ENCODE measurements around the gene ZNF625. TPM values are rescaled to one million over a fixed set of nuclear protein-coding genes. Genes with fewer than 3 reads are reported as not detected.

Gene ZNF625
- total RNA-seq: 15.9 and 18.6 TPM in 2 replicates

DNA sequence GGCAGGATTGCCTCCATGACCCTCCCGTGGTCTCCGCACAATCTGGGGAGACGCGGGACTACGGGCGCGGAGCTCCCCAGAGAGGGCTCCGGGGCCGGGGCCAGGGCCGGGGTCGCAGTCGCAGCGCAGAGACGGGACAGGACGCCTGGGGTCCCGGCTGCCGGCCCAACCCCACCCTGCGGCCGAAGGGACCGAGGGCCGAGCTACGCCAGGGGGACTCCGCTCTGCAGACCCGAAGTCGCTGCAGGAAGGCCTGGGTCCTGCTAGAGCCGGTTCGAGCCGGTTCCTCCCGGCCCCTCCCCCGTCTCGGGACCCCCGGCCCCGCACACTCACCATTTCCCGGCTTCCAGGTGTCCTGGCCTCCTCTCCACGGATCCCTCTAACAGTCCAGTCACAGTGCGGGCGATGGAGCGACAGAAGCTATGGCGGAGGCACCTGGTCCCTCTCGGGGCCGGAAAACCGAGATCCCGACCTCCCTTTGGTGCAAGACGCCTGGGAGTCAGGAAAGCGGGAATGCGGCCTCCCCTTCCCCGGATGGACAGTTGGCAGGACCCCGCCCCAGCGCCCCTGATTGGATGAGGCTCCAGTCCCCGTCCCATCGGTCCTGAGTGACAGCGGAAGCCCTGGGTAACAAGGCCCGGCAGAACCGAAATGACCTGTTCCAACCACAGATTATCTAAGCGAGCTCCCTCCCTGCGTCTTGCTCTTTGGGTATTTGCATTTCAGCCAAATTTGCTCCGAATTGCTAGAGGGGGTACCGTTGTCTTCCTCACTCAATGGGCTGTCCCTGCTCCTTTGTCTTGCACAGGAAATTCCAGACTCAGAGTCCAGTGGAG, at the start of gene ZNF625:
TSS of gene ZNF625 (minus strand) at position 512 of the 836 bp plus-strand sequence. CDS start at position 336, 176 bp downstream.

DNA sequence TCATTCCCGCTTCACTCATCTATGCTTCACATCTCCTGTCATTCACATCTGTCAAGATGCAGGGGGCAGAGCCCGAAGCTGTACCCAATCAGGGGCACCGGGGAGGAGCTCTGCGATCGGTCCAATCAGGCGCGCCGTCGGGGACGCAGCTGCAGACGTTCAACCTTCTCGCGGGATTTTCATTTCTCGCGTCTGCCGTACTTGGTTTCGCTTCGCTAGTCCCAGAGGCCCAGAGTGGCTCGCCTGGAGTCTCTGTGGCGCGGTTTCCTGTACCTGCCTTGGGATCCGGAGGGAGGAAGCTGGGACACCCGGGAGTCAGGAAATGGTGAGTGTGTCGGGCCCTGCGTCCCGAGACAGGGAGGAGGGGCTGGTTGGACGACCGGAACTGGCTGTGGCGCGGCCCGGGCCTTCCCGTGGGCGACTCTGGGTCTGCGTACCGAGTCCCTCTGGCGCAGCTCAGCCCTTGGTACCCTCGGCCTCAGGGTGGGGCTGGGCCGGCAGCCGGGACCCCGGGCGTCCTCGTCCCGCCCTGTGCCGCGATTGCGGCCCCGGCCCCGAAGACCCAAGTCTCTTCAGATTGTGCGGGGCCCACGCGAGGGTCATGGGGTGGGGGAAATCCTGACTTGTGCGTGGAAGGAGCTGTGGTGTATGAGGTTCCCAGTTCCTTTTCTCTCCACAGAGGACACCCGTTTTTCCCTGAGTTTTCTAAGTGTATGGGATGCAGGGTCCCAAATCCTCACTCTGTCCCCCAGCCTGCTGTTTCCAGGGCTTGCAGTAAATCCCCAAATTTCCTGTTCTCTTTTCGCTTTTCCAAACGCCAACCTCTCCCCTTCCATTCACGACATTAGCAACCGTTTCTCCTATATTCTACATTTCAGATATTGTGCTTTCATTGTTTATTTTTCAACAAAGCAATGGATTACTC, 6.6 kb upstream of the ZNF625 start, which contains the start of gene ZNF136:
TSS of gene ZNF136 (plus strand) at position 215 of the 925 bp plus-strand sequence. CDS start at position 323, 108 bp downstream.

DNA sequence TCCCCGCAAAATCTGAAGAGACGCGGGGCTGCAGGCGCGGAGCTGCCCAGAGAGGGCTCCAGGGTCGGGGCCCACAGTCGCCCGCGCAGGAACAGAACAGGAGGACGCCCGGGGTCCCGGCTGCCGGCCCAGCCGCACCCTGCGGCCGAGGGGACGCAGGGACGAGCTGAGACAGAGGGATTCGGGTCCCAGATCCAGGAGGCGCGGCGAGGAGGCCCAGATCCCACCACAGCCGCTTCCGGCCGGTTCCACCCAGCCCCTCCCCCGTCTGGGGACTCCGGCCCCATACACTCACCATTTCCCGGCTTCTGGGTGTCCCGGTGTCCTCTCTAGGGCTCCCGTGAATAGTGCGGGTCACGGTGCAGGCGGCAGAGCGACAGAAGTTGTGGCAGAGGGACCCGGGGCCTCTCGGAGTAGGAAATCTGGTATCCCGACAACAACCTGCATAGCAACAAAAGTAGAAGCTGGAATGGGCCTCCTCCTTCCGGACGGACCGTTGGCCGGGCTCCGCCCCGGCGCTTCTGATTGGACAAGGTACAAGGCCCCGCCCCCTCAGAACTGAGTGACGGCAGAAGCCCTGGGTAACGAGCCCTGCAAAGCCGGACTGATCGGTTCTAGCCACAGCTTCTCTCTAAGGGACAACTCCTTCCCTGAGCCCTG, 16.5 kb downstream of the ZNF625 start, which contains the start of gene ZNF20:
TSS of gene ZNF20 (minus strand) at position 466 of the 660 bp plus-strand sequence. CDS start at position 298, 168 bp downstream.

Other genes starting within 250 kb of the ZNF625 start
- 8.8 and 11.0 TPM in 2 replicates for gene ZNF700, start 231.6 kb downstream of the ZNF625 start, total RNA-seq
- 1.2 and 2.8 TPM in 2 replicates for gene ZNF763, start 191.7 kb downstream of the ZNF625 start, total RNA-seq
- gene ZNF433, start 121.1 kb downstream of the ZNF625 start, total RNA-seq: 5.6 and 9.9 TPM in 2 replicates
- 0.58 TPM in 1 of 2 replicates, not detected in the other for gene ZNF878, start 103.8 kb downstream of the ZNF625 start, total RNA-seq
- gene ZNF844, start 92.0 kb downstream of the ZNF625 start, total RNA-seq: 9.0 and 16.6 TPM in 2 replicates
- gene ZNF20, start 16.4 kb downstream of the ZNF625 start, total RNA-seq: 5.9 and 7.0 TPM in 2 replicates
- gene ZNF136, start 6.4 kb upstream of the ZNF625 start, total RNA-seq: 8.1 and 10.7 TPM in 2 replicates
- gene ZNF44, start 138.1 kb upstream of the ZNF625 start, total RNA-seq: 7.3 and 15.2 TPM in 2 replicates
- 4.2 and 8.2 TPM in 2 replicates for gene ZNF563, start 176.9 kb upstream of the ZNF625 start, total RNA-seq
- gene ZNF442, start 208.9 kb upstream of the ZNF625 start, total RNA-seq: 6.3 and 12.7 TPM in 2 replicates
- gene ZNF799, start 244.5 kb upstream of the ZNF625 start, total RNA-seq: 4.2 and 5.0 TPM in 2 replicates